ENCODE data around the gene PFDN1.

Gene PFDN1

GRCh38 chr5:140235791-140236551 is 66.9 kb downstream of the PFDN1 start:
- DNase-seq, result peak; percentile 30 to 31

- no peak for DNase-seq
Observed at GRCh38 chr5:140234377-140234989, 68.4 kb downstream of the PFDN1 start.

GRCh38 chr5:140232731-140233130 is 70.2 kb downstream of the PFDN1 start:
- no peak for DNase-seq

- no peak for DNase-seq
Observed at GRCh38 chr5:140230373-140230772, 72.5 kb downstream of the PFDN1 start.

- no peak for DNase-seq
Observed at GRCh38 chr5:140228364-140228837, 74.5 kb downstream of the PFDN1 start.

- peak in 1 of 2 experiments; percentile 22 for DNase-seq
Observed at GRCh38 chr5:140227046-140227445, 75.9 kb downstream of the PFDN1 start.

- DNase-seq, result no peak
Observed at GRCh38 chr5:140225396-140225795, 77.5 kb downstream of the PFDN1 start.

GRCh38 chr5:140224658-140225057 is 78.2 kb downstream of the PFDN1 start:
- DNase-seq, result no peak

- no peak for DNase-seq
Observed at GRCh38 chr5:140223567-140223966, 79.3 kb downstream of the PFDN1 start.

GRCh38 chr5:140222416-140222815 is 80.5 kb downstream of the PFDN1 start:
- no peak for DNase-seq

GRCh38 chr5:140221697-140222223 is 81.1 kb downstream of the PFDN1 start:
- no peak for DNase-seq

- DNase-seq, result no peak
Observed at GRCh38 chr5:140220698-140221064, 82.2 kb downstream of the PFDN1 start.

GRCh38 chr5:140220032-140220697 is 82.7 kb downstream of the PFDN1 start:
- no peak for DNase-seq

- DNase-seq, result no peak
Observed at GRCh38 chr5:140219068-140219991, 83.6 kb downstream of the PFDN1 start.

GRCh38 chr5:140217299-140218026 is 85.4 kb downstream of the PFDN1 start:
- DNase-seq, result no peak

- DNase-seq, result no peak
Observed at GRCh38 chr5:140216478-140217074, 86.3 kb downstream of the PFDN1 start.

- no peak for DNase-seq
Observed at GRCh38 chr5:140215276-140215675, 87.6 kb downstream of the PFDN1 start.

- peak; percentile 19 to 36 for DNase-seq
Observed at GRCh38 chr5:140214831-140215230, 88.1 kb downstream of the PFDN1 start.

GRCh38 chr5:140213370-140213983 is 89.4 kb downstream of the PFDN1 start:
- DNase-seq, result no peak

GRCh38 chr5:140208065-140208464 is 94.8 kb downstream of the PFDN1 start:
- DNase-seq, result no peak

All from Kasumi-1 (cell line).